GM18498 (cell line): ENCODE results near the gene SNTB2.

Source experiments
- ATAC-seq: cut with Tn5 transposase; IDR thresholded peaks from one replicate; pipeline ENCODE4 v1.9.1; 2021; ENCODE audit warnings: mild to moderate bottlenecking, moderate library complexity; ENCODE audit not compliant: unreplicated experiment

SNTB2 gene

GRCh38 chr16:69338557-69339288, 151.8 kb downstream of the SNTB2 start:
- no peak for ATAC-seq

- ATAC-seq = peak; percentile 91
These were observed 152.5 kb downstream of the SNTB2 start, which contains the start of the genes COG8 and NIP7 for GRCh38 chr16:69339289-69340094. COG8 (minus strand) TSS chr16:69339564; CDS start chr16:69339552, 12 bp downstream. NIP7 (plus strand) TSS chr16:69339772; CDS start chr16:69339830, 58 bp downstream.

GRCh38 chr16:69340095-69340644, 153.2 kb downstream of the SNTB2 start:
- ATAC-seq = no peak

GRCh38 chr16:69344171-69344570, 157.2 kb downstream of the SNTB2 start:
- no peak for ATAC-seq

- no peak for ATAC-seq
These were observed 159.0 kb downstream of the SNTB2 start for GRCh38 chr16:69345923-69346322.

GRCh38 chr16:69346683-69347082, 159.7 kb downstream of the SNTB2 start:
- no peak for ATAC-seq

GRCh38 chr16:69348222-69348621, 161.3 kb downstream of the SNTB2 start:
- ATAC-seq = no peak

- ATAC-seq = no peak
These were observed 162.6 kb downstream of the SNTB2 start for GRCh38 chr16:69349536-69349935.

- no peak for ATAC-seq
These were observed 163.7 kb downstream of the SNTB2 start for GRCh38 chr16:69350536-69351133.

GRCh38 chr16:69351309-69352027, 164.5 kb downstream of the SNTB2 start, which contains the start of gene TMED6:
TMED6 (minus strand) TSS chr16:69351786; CDS start chr16:69351753, 33 bp downstream.
- ATAC-seq = no peak
